Peyer's patch (tissue), 4 donors: ENCODE results near the gene NEK5. TPM values are rescaled to one million over a fixed set of nuclear protein-coding genes. Genes with fewer than 3 reads are reported as not detected.

ENCODE experiments used
- DNase-seq, 3 donors: peaks; one replicate each; pipeline ENCODE4 v3.0.0-alpha.2; 2017 to 2019
- H3K27ac ChIP-seq, 4 donors: fragments of 200-600 bp; sonication (generic); one replicate each; pipeline ENCODE4 v1.5.1; 2016 to 2019
- H3K27me3 ChIP-seq, 2 donors: fragments of 200-600 bp; sonication (generic); one replicate each; pipeline ENCODE4 v1.5.1; 2019
- H3K36me3 ChIP-seq, 3 donors: fragments of 200-600 bp; sonication (generic); one replicate each; pipeline ENCODE4 v1.5.1; 2016 to 2019
- H3K4me1 ChIP-seq, 4 donors: fragments of 200-600 bp; sonication (generic); one replicate each; pipeline ENCODE4 v1.5.1; 2016 to 2019
- H3K4me3 ChIP-seq, 4 donors: fragments of 200-600 bp; sonication (generic); 1 replicate in 3 of 4; 2 replicates in 1 of 4; pipeline ENCODE4 v1.5.1; 2016 to 2019; ENCODE audit warnings: mild to moderate bottlenecking in 1 of 4
- H3K9me3 ChIP-seq, 4 donors: fragments of 200-600 bp; sonication (generic); one replicate each; pipeline ENCODE4 v1.5.1; 2016 to 2019; ENCODE audit warnings: mild to moderate bottlenecking in 1 of 4
- CTCF ChIP-seq, 6 experiments: fragments of 450-650 bp in 4 of 6; fragments of 200-600 bp in 2 of 6; sonication (generic) in 1 of 6; IDR thresholded peaks; one replicate each; pipeline ENCODE4 v1.5.1; 2017 to 2019; ENCODE audit warnings: antibody characterized with exemption in 6 of 6, mild to moderate bottlenecking in 3 of 6, moderate library complexity in 1 of 6
- POLR2A ChIP-seq, 2 donors: fragments of 450-650 bp; IDR thresholded peaks; one replicate each; pipeline ENCODE4 v1.5.1; 2017; ENCODE audit warnings: antibody characterized with exemption in 2 of 2, mild to moderate bottlenecking in 2 of 2, moderate library complexity in 2 of 2
- total RNA-seq, 4 donors: library from RNA; depleted of rRNA; stranded (reverse); fragments of >200 nt; gene quantifications; one replicate each; pipeline ENCODE4 v1.1.0, GENCODE V29; 2016

Gene NEK5
- total RNA-seq, 4 donors from 2014 or later = 0.27 TPM; not detected in 3

GRCh38 chr13:51996641-51997040, 132.2 kb downstream of the NEK5 start:
- no peaks in the 10 kb centered on the region for H3K27me3 ChIP-seq
- no peak for DNase-seq
- H3K9me3 ChIP-seq = no peaks in the 10 kb centered on the region
- no peak overlapping the region for H3K27ac ChIP-seq
- H3K4me1 ChIP-seq = peaks cover 0 to 18% (median 2%) of the 10 kb centered on the region in 4 donors
- no peaks in the 10 kb centered on the region for H3K36me3 ChIP-seq
- H3K4me3 ChIP-seq = no peak overlapping the region
- TF ChIP-seq CTCF (IDR thresholded peaks at IDR 0.05) = no peak
- TF ChIP-seq POLR2A (IDR thresholded peaks at IDR 0.05) = no peak

GRCh38 chr13:51995677-51996551, 133.0 kb downstream of the NEK5 start:
- Histone ChIP-seq H3K27me3 (no peaks in the 10 kb centered on the region), H3K4me1 (peaks cover 0 to 18% (median 2%) of the 10 kb centered on the region in 4 donors), H3K9me3 (no peaks in the 10 kb centered on the region), H3K36me3 (no peaks in the 10 kb centered on the region), H3K4me3 (no peak overlapping the region), H3K27ac (peak overlapping the region in 2 of 4 donors; percentile 32 to 46)
- no peak for TF ChIP-seq POLR2A (IDR thresholded peaks at IDR 0.05)
- no peak for TF ChIP-seq CTCF (IDR thresholded peaks at IDR 0.05)
- DNase-seq = peak in 1 of 3 donors; percentile 65

GRCh38 chr13:51993713-51994112, 135.2 kb downstream of the NEK5 start:
- Histone ChIP-seq H3K4me3 (no peak overlapping the region), H3K27me3 (no peaks in the 10 kb centered on the region), H3K9me3 (no peaks in the 10 kb centered on the region), H3K27ac (no peak overlapping the region), H3K4me1 (peaks cover 0 to 18% (median 2%) of the 10 kb centered on the region in 4 donors), H3K36me3 (no peaks in the 10 kb centered on the region)
- DNase-seq = no peak
- TF ChIP-seq POLR2A (IDR thresholded peaks at IDR 0.05) (no peak), CTCF (IDR thresholded peaks at IDR 0.05) (no peak)

- Histone ChIP-seq H3K9me3 (no peaks in the 10 kb centered on the region), H3K4me3 (no peak overlapping the region), H3K27me3 (no peaks in the 10 kb centered on the region), H3K4me1 (no peaks in the 10 kb centered on the region), H3K36me3 (no peaks in the 10 kb centered on the region), H3K27ac (no peak overlapping the region)
- TF ChIP-seq CTCF (IDR thresholded peaks at IDR 0.05) (no peak), POLR2A (IDR thresholded peaks at IDR 0.05) (no peak)
- DNase-seq = no peak
Observed at GRCh38 chr13:51988988-51989618, 139.8 kb downstream of the NEK5 start.

Other genes starting within 250 kb of the NEK5 start
- 10 to 100 TPM in 3 of 4 donors, 1 to 10 TPM in 1; 5.0 to 40.2 (median 33.0) TPM for gene ATP7B, start 117.6 kb downstream of the NEK5 start, total RNA-seq
- gene ALG11, start 116.7 kb downstream of the NEK5 start, total RNA-seq = 10 to 100 TPM; 18.6 to 23.1 (median 21.6) TPM
- 10 to 100 TPM; 17.2 to 20.1 (median 18.6) TPM for gene UTP14C, start 104.4 kb downstream of the NEK5 start, total RNA-seq
- 10 to 100 TPM; 26.6 to 78.2 (median 36.2) TPM for gene NEK3, start 30.5 kb upstream of the NEK5 start, total RNA-seq